ENCODE measurements around the gene DHX29. TPM values are rescaled to one million over a fixed set of nuclear protein-coding genes. Genes with fewer than 3 reads are reported as not detected.
"Not testable (repeated sequence)": the region's sequence is repeated elsewhere in the genome, so short reads cannot be mapped to it uniquely, and the experiment has no call there.

DHX29 gene
- total and polyA plus RNA-seq, 2 donors (not counting 1 experiment from before 2014, with no cell fraction given) = 8.1 to 38.5 TPM

DNA sequence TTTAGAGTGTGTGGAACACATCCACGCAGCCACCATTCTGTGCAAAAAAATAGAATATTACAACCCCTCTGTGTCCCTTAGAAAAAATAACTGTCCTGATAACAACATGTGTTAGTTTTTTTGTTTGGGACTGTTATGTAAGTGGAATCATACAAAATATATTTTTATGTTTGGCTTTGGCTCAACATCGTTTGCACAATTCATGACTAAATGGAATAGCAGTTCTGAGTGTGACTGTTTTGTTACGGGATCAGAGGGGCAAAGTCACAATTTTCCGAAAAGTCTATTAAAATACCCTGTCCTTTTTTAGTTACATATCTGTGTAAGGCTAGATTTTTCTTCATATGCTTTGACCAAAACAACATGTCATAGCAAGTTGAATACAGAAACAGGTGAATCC is 13.1 kb upstream of the DHX29 start:
- H4K20me1 ChIP-seq (ENCODE audit: control insufficient read depth, extremely low read depth, insufficient read depth, low read length) = no peaks in the 10 kb centered on the region
- DNase-seq (ENCODE audit: low read depth in 2 of 2) = peak in 1 of 2 donors; percentile 49

DNA sequence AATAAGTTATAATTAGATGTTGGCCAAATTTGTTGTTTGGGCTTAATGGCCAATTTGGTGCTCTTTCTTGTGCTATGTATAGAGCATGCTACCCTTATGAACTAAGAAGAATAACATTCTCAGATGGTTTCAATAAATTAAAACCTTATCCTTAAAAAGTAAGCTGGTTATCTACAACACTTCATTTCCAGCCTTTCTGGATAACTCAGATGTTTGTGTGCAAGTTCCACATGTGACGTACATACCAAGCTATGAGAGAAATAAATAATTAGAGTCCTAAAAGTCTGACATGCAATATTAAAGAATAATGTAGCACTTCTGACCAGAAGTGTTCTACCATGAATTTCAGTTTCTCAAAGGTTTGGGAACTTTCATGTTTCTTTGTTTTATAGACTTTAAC is 12.0 kb upstream of the DHX29 start:
- H4K20me1 ChIP-seq (ENCODE audit: control insufficient read depth, extremely low read depth, insufficient read depth, low read length) = no peaks in the 10 kb centered on the region
- H3K4me1 ChIP-seq (ENCODE audit: control insufficient read depth, extremely low read depth, insufficient read depth, low read length) = no peaks in the 10 kb centered on the region
- peaks cover 43% of the 10 kb centered on the region for H3K79me2 ChIP-seq (ENCODE audit: control insufficient read depth, insufficient read depth, low read length)
- no peak overlapping the region for H3K9ac ChIP-seq (ENCODE audit: insufficient read depth, low read length)
- H3K27me3 ChIP-seq (ENCODE audit: control insufficient read depth, insufficient read depth, low read length) = no peaks in the 10 kb centered on the region
- H3K4me3 ChIP-seq (replicated peaks in 1 of 4; ENCODE audit: control extremely low read depth in 1 of 4, insufficient read depth in 1 of 4, low read depth in 3 of 4, low read length in 4 of 4) = no peak overlapping the region
- TF ChIP-seq, protein P1, sequence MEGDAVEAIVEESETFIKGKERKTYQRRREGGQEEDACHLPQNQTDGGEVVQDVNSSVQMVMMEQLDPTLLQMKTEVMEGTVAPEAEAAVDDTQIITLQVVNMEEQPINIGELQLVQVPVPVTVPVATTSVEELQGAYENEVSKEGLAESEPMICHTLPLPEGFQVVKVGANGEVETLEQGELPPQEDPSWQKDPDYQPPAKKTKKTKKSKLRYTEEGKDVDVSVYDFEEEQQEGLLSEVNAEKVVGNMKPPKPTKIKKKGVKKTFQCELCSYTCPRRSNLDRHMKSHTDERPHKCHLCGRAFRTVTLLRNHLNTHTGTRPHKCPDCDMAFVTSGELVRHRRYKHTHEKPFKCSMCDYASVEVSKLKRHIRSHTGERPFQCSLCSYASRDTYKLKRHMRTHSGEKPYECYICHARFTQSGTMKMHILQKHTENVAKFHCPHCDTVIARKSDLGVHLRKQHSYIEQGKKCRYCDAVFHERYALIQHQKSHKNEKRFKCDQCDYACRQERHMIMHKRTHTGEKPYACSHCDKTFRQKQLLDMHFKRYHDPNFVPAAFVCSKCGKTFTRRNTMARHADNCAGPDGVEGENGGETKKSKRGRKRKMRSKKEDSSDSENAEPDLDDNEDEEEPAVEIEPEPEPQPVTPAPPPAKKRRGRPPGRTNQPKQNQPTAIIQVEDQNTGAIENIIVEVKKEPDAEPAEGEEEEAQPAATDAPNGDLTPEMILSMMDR (conservative IDR thresholded peaks at IDR 0.05 in 1 of 2, IDR thresholded peaks at IDR 0.05 in 1 of 2; ENCODE audit: low read depth in 1 of 2, low read length in 2 of 2) = no peak
- TF ChIP-seq EZH2 (IDR thresholded peaks at IDR 0.05; ENCODE audit: low read length, missing control alignments) = no peak
- no peak overlapping the region for H3K27ac ChIP-seq (ENCODE audit: insufficient read depth, low read length)
- H3K36me3 ChIP-seq (ENCODE audit: control insufficient read depth, insufficient read depth, low read length) = no peaks in the 10 kb centered on the region
- no peak overlapping the region for H3K4me2 ChIP-seq (ENCODE audit: extremely low read depth, insufficient read depth, low read length)
- no peaks in the 10 kb centered on the region for H3K9me3 ChIP-seq (ENCODE audit: control insufficient read depth, insufficient read depth, low read depth, low read length)
- DNase-seq (ENCODE audit: low read depth in 2 of 2) = no peak
- no peak overlapping the region for H2AFZ ChIP-seq (ENCODE audit: low read length)

More for the DNA sequence above, 13.1 kb upstream of the DHX29 start:
- H3K9me3 ChIP-seq (ENCODE audit: control insufficient read depth, insufficient read depth, low read depth, low read length) = no peaks in the 10 kb centered on the region
- H3K4me1 ChIP-seq (ENCODE audit: control insufficient read depth, extremely low read depth, insufficient read depth, low read length) = no peaks in the 10 kb centered on the region
- peaks cover 34% of the 10 kb centered on the region for H3K79me2 ChIP-seq (ENCODE audit: control insufficient read depth, insufficient read depth, low read length)
- H3K4me3 ChIP-seq (replicated peaks in 1 of 4; ENCODE audit: control extremely low read depth in 1 of 4, insufficient read depth in 1 of 4, low read depth in 3 of 4, low read length in 4 of 4) = no peak overlapping the region
- H3K27me3 ChIP-seq (ENCODE audit: control insufficient read depth, insufficient read depth, low read length) = no peaks in the 10 kb centered on the region
- H3K36me3 ChIP-seq (ENCODE audit: control insufficient read depth, insufficient read depth, low read length) = no peaks in the 10 kb centered on the region
- no peak overlapping the region for H3K9ac ChIP-seq (ENCODE audit: insufficient read depth, low read length)
- H3K27ac ChIP-seq (ENCODE audit: insufficient read depth, low read length) = no peak overlapping the region
- TF ChIP-seq, protein P1 (conservative IDR thresholded peaks at IDR 0.05 in 1 of 2, IDR thresholded peaks at IDR 0.05 in 1 of 2; ENCODE audit: low read depth in 1 of 2, low read length in 2 of 2) = no peak
- TF ChIP-seq EZH2 (IDR thresholded peaks at IDR 0.05; ENCODE audit: low read length, missing control alignments) = no peak
- no peak overlapping the region for H2AFZ ChIP-seq (ENCODE audit: low read length)
- no peak overlapping the region for H3K4me2 ChIP-seq (ENCODE audit: extremely low read depth, insufficient read depth, low read length)

- not testable (repeated sequence) for H3K4me2 ChIP-seq (ENCODE audit: extremely low read depth, insufficient read depth, low read length); H3K9ac ChIP-seq (ENCODE audit: insufficient read depth, low read length); DNase-seq (ENCODE audit: low read depth in 2 of 2); H2AFZ ChIP-seq (ENCODE audit: low read length); H4K20me1 ChIP-seq (ENCODE audit: control insufficient read depth, extremely low read depth, insufficient read depth, low read length); H3K27ac ChIP-seq (ENCODE audit: insufficient read depth, low read length); H3K36me3 ChIP-seq (ENCODE audit: control insufficient read depth, insufficient read depth, low read length); H3K27me3 ChIP-seq (ENCODE audit: control insufficient read depth, insufficient read depth, low read length); H3K4me3 ChIP-seq (replicated peaks in 1 of 4; ENCODE audit: control extremely low read depth in 1 of 4, insufficient read depth in 1 of 4, low read depth in 3 of 4, low read length in 4 of 4); H3K4me1 ChIP-seq (ENCODE audit: control insufficient read depth, extremely low read depth, insufficient read depth, low read length); H3K9me3 ChIP-seq (ENCODE audit: control insufficient read depth, insufficient read depth, low read depth, low read length)
- peaks cover 56% of the 10 kb centered on the region for H3K79me2 ChIP-seq (ENCODE audit: control insufficient read depth, insufficient read depth, low read length)
Observed at GRCh38 chr5:55318237-55318636, 10.7 kb upstream of the DHX29 start.
